Endothelial cell of umbilical vein (primary cell): ENCODE results near the gene TGM6. TPM values are rescaled to one million over a fixed set of nuclear protein-coding genes. Genes with fewer than 3 reads are reported as not detected.

ENCODE experiments used
- BruUV-seq: library from RNA; stranded (reverse); fragments of 400-500 nt; replicated peaks from 2 replicates; lab custom pipeline; 2021; lab: Mats Ljungman, UMichigan
- CTCF ChIA-PET: fragments of 300-600, 350-600 bp; sonication (Branson Sonifier 250); formaldehyde crosslinking; loops from one replicate; lab custom pipeline; 2021; ENCODE audit warnings: antibody characterized with exemption, inconsistent platforms; lab: Charles Lee
- POLR2A ChIA-PET: fragments of 300-600, 350-600 bp; sonication (Branson Sonifier 250); formaldehyde crosslinking; loops from one replicate; lab custom pipeline; 2021; ENCODE audit warnings: antibody characterized with exemption, inconsistent platforms; lab: Charles Lee
- DNase-seq: peaks from one replicate; pipeline ENCODE4 v3.0.0-alpha.2; 2011; ENCODE audit warnings: low read depth, low spot score
- FAIRE-seq: peaks from 2 replicates; lab custom pipeline; 2011; peaks lifted over from hg19 to GRCh38; lab: Jason Lieb, UNC
- H2AFZ ChIP-seq: 2 replicates; pipeline ENCODE4 v1.6.0; 2012; ENCODE audit warnings: low read depth, low read length, control low read depth, inconsistent platforms
- H3K27ac ChIP-seq: 2 replicates; pipeline ENCODE4 v1.5.1; 2011; ENCODE audit warnings: low read depth, mild to moderate bottlenecking, control low read depth, low read length, moderate library complexity; ENCODE audit not compliant: insufficient read depth
- H3K27me3 ChIP-seq, 2 experiments: 2 replicates each; pipeline versions ENCODE4 v1.6.0 to v1.6.1; 2011; ENCODE audit warnings: low read length in 2 of 2, mixed read lengths in 1 of 2; ENCODE audit not compliant: control insufficient read depth in 2 of 2, insufficient read depth in 2 of 2
- H3K36me3 ChIP-seq, 2 experiments: 2 replicates in 1 of 2; 3 replicates in 1 of 2; pipeline ENCODE4 v1.5.1; 2011; ENCODE audit warnings: low read length in 2 of 2, mild to moderate bottlenecking in 1 of 2, moderate library complexity in 1 of 2; ENCODE audit not compliant: control insufficient read depth in 2 of 2, insufficient read depth in 2 of 2; ENCODE audit errors: extremely low read depth in 1 of 2
- H3K4me1 ChIP-seq: 3 replicates; pipeline ENCODE4 v1.5.1; 2011; ENCODE audit warnings: mild to moderate bottlenecking, low read length; ENCODE audit not compliant: control insufficient read depth, insufficient read depth; ENCODE audit errors: extremely low read depth
- H3K4me2 ChIP-seq: 2 replicates; pipeline ENCODE4 v1.6.1; 2011; ENCODE audit warnings: low read length, control low read depth, mixed read lengths; ENCODE audit not compliant: insufficient read depth
- H3K4me3 ChIP-seq, 3 experiments: fragments of 200-600 bp in 1 of 3; sonication (generic), shearing (Covaris generic) in 1 of 3; replicated peaks in 1 of 3; 2 replicates each; pipeline ENCODE4 v1.5.1; 2011 to 2016; ENCODE audit warnings: control low read depth in 3 of 3, low read length in 3 of 3, mild to moderate bottlenecking in 2 of 3, inconsistent platforms in 1 of 3, low read depth in 1 of 3, moderate library complexity in 1 of 3; ENCODE audit not compliant: insufficient read depth in 1 of 3
- H3K79me2 ChIP-seq: 2 replicates; pipeline ENCODE4 v1.6.0; 2012; ENCODE audit warnings: low read length, inconsistent platforms; ENCODE audit not compliant: control insufficient read depth, insufficient read depth
- H3K9ac ChIP-seq: replicated peaks from 2 replicates; pipeline ENCODE3; 2011; ENCODE audit warnings: low read length, control low read depth; ENCODE audit not compliant: insufficient read depth; ENCODE audit errors: extremely low read depth
- H3K9me1 ChIP-seq: replicated peaks from 3 replicates; pipeline ENCODE4 v1.6.0; 2011; ENCODE audit warnings: mild to moderate bottlenecking, low read length; ENCODE audit not compliant: control insufficient read depth, insufficient read depth; ENCODE audit errors: extremely low read depth
- H3K9me3 ChIP-seq: replicated peaks from 2 replicates; pipeline ENCODE4 v1.5.1; 2012; ENCODE audit warnings: low read length, inconsistent platforms; ENCODE audit not compliant: control insufficient read depth, insufficient read depth
- H4K20me1 ChIP-seq: replicated peaks from 2 replicates; pipeline ENCODE3; 2011; ENCODE audit warnings: mild to moderate bottlenecking, low read length; ENCODE audit not compliant: control insufficient read depth, insufficient read depth; ENCODE audit errors: extremely low read depth
- EZH2 ChIP-seq: IDR thresholded peaks from 2 replicates; pipeline ENCODE4 v1.6.1; 2012; ENCODE audit warnings: borderline replicate concordance, low read depth, mild to moderate bottlenecking, moderate library complexity, low read length, inconsistent platforms; ENCODE audit not compliant: severe bottlenecking
- FOS ChIP-seq: IDR thresholded peaks from 2 replicates; pipeline ENCODE4 v1.6.1; 2011; ENCODE audit warnings: mild to moderate bottlenecking, low read length, moderate library complexity, borderline replicate concordance; ENCODE audit not compliant: insufficient read depth
- GATA2 ChIP-seq: IDR thresholded peaks from 2 replicates; pipeline ENCODE4 v1.7.0; 2011; ENCODE audit warnings: low read depth, mild to moderate bottlenecking, moderate library complexity, mixed read lengths, low read length; ENCODE audit not compliant: insufficient read length, insufficient read depth
- JUN ChIP-seq: IDR thresholded peaks from 2 replicates; pipeline ENCODE4 v1.6.1; 2011; ENCODE audit warnings: borderline replicate concordance, low read depth; ENCODE audit not compliant: insufficient read length, insufficient read depth
- MYC ChIP-seq: IDR thresholded peaks from one replicate; pipeline ENCODE4 v1.6.1; 2011; ENCODE audit warnings: mild to moderate bottlenecking, low read depth, low read length
- POLR2A ChIP-seq: IDR thresholded peaks from 2 replicates; pipeline ENCODE4 v1.6.1; 2012; ENCODE audit warnings: low read depth, mild to moderate bottlenecking, control low read depth, low read length
- POLR2AphosphoS5 ChIP-seq: IDR thresholded peaks from 2 replicates; pipeline ENCODE4 v1.6.1; 2012; ENCODE audit warnings: low read depth, mild to moderate bottlenecking, control low read depth, low read length, moderate library complexity; ENCODE audit not compliant: insufficient read depth
- dilution Hi-C: fragments of 300-500 bp; cut with MboI; formaldehyde crosslinking; loops from one replicate; pipeline ENCODE4 v1.15.0; 2019; ENCODE audit warnings: low sequenced_read_pairs; ENCODE audit not compliant: extremely low pct_ligation_motif_present
- intact Hi-C: fragments of 100-400 bp; cut with micrococcal nuclease; formaldehyde crosslinking; loops from one replicate; pipeline ENCODE4 v1.10.0; 2022
- polyA plus RNA-seq, 4 experiments: library from polyadenylated mRNA; depleted of rRNA in 3 of 4; stranded (reverse) in 3 of 4; unstranded in 1 of 4; fragments of >200 nt; gene quantifications; 2 replicates each; pipeline versions ENCODE4 v1.2.1 to v1.2.3, GENCODE V29; 2011 to 2012; ENCODE audit warnings: missing spikeins in 1 of 4
- total RNA-seq: library from RNA; stranded (reverse); gene quantifications from 2 replicates; pipeline ENCODE4 v1.2.3, GENCODE V29; 2021
- TF ChIP-seq, protein P1 (sequence below), 2 donors: IDR thresholded peaks; 1 replicate in 1 of 2; 2 replicates in 1 of 2; pipeline ENCODE4 v1.5.1; 2011; ENCODE audit warnings: low read length in 2 of 2, mild to moderate bottlenecking in 2 of 2, moderate library complexity in 2 of 2, control low read depth in 1 of 2, inconsistent platforms in 1 of 2, low read depth in 1 of 2; ENCODE audit not compliant: insufficient read depth in 1 of 2; ENCODE audit errors: extremely low read depth in 1 of 2
- TF ChIP-seq, protein P2 (sequence below): IDR thresholded peaks from 2 replicates; pipeline ENCODE4 v1.6.1; 2011; ENCODE audit not compliant: insufficient read depth, insufficient read length

TGM6 gene
- total and polyA plus RNA-seq, 2 donors (not counting 3 experiments of a cell fraction or from before 2014, with no cell fraction given) = not detected

DNA sequence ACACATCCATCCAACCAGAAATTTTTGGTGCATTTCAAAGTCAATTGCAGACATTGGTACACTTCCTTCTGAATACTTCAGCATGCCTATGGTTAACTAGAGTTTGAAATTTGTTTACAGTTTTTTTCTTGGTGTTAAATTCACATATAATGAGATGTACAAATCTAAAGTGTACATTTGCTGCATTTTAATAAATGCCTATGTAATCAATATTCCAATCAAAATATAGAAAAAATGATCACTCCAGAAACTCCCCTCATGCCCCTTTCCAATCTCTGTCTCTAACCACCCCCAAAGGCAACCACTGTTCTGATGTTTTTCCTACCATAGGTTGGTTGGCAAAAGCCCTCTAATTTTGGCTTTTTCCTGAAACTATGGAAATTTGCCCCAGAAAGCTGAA, 7.6 kb upstream of the TGM6 start:
- Histone ChIP-seq H3K9ac (no peak overlapping the region), H3K4me1 (no peaks in the 10 kb centered on the region), H3K9me3 (no peaks in the 10 kb centered on the region), H3K36me3 (no peaks in the 10 kb centered on the region), H3K9me1 (no peaks in the 10 kb centered on the region), H4K20me1 (no peaks in the 10 kb centered on the region), H3K4me2 (no peak overlapping the region), H3K27ac (no peak overlapping the region), H3K4me3 (no peak overlapping the region), H3K79me2 (no peaks in the 10 kb centered on the region), H3K27me3 (peaks cover 1 to 3% of the 10 kb centered on the region in 2 experiments), H2AFZ (no peak overlapping the region)
- no peak for DNase-seq
- ChIA-PET CTCF (interaction anchor here (1.0 kb wide), 1 partner anchor 30 kb away, joined by 4 read pairs; no protein-coding TSS in a partner anchor), POLR2A (no interaction called here)
- FAIRE-seq = no peak
- intact Hi-C loops (no loop called here), dilution Hi-C loops (no loop called here)
- TF ChIP-seq GATA2 = no peak
- TF ChIP-seq, protein P1, sequence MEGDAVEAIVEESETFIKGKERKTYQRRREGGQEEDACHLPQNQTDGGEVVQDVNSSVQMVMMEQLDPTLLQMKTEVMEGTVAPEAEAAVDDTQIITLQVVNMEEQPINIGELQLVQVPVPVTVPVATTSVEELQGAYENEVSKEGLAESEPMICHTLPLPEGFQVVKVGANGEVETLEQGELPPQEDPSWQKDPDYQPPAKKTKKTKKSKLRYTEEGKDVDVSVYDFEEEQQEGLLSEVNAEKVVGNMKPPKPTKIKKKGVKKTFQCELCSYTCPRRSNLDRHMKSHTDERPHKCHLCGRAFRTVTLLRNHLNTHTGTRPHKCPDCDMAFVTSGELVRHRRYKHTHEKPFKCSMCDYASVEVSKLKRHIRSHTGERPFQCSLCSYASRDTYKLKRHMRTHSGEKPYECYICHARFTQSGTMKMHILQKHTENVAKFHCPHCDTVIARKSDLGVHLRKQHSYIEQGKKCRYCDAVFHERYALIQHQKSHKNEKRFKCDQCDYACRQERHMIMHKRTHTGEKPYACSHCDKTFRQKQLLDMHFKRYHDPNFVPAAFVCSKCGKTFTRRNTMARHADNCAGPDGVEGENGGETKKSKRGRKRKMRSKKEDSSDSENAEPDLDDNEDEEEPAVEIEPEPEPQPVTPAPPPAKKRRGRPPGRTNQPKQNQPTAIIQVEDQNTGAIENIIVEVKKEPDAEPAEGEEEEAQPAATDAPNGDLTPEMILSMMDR (IDR thresholded peaks at IDR 0.05; ENCODE audit: extremely low read depth in 1 of 2, insufficient read depth in 1 of 2, low read depth in 1 of 2, low read length in 2 of 2) = no peak
- TF ChIP-seq EZH2 = no peak
- TF ChIP-seq MYC = no peak
- no peak for TF ChIP-seq POLR2A
- TF ChIP-seq JUN = no peak
- TF ChIP-seq, protein P2, sequence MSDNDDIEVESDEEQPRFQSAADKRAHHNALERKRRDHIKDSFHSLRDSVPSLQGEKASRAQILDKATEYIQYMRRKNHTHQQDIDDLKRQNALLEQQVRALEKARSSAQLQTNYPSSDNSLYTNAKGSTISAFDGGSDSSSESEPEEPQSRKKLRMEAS = no peak
- no peak for TF ChIP-seq POLR2AphosphoS5
- no peak for TF ChIP-seq FOS
- no TSS peak for BruUV-seq
